ENCODE data around the gene SH3BP2. TPM values are rescaled to one million over a fixed set of nuclear protein-coding genes. Genes with fewer than 3 reads are reported as not detected.

The SH3BP2 gene
- total RNA-seq, 2 donors from 2014 or later = 20.1 to 25.2 TPM

GRCh38 chr4:2820216-2820982 is 27.5 kb downstream of the SH3BP2 start:
- peaks cover 0 to 20% of the 10 kb centered on the region in 2 donors for H3K4me1 ChIP-seq
- DNase-seq (ENCODE audit: low spot score) = no peak
- H3K27me3 ChIP-seq = no peaks in the 10 kb centered on the region
- H3K36me3 ChIP-seq = peaks cover 38% of the 10 kb centered on the region
- TF ChIP-seq CTCF (IDR thresholded peaks at IDR 0.05) = no peak
- no peak overlapping the region for H3K4me3 ChIP-seq
- H3K9me3 ChIP-seq = no peaks in the 10 kb centered on the region
- no peak overlapping the region for H3K27ac ChIP-seq

- no peak overlapping the region for H3K4me3 ChIP-seq
- peaks cover 0 to 16% of the 10 kb centered on the region in 2 donors for H3K4me1 ChIP-seq
- DNase-seq (ENCODE audit: low spot score) = no peak
Observed at GRCh38 chr4:2822461-2823300, 29.8 kb downstream of the SH3BP2 start.

GRCh38 chr4:2823301-2823670 is 30.4 kb downstream of the SH3BP2 start:
- Histone ChIP-seq H3K4me1 (peaks cover 0 to 13% of the 10 kb centered on the region in 2 donors), H3K27me3 (no peaks in the 10 kb centered on the region), H3K4me3 (no peak overlapping the region), H3K9me3 (no peaks in the 10 kb centered on the region), H3K36me3 (peaks cover 57% of the 10 kb centered on the region), H3K27ac (no peak overlapping the region)
- no peak for DNase-seq (ENCODE audit: low spot score)
- TF ChIP-seq CTCF (IDR thresholded peaks at IDR 0.05) = no peak

More at GRCh38 chr4:2822461-2823300, 29.8 kb downstream of the SH3BP2 start:
- H3K27me3 ChIP-seq = no peaks in the 10 kb centered on the region
- H3K9me3 ChIP-seq = no peaks in the 10 kb centered on the region
- TF ChIP-seq CTCF (IDR thresholded peaks at IDR 0.05) = no peak
- peaks cover 51% of the 10 kb centered on the region for H3K36me3 ChIP-seq
- no peak overlapping the region for H3K27ac ChIP-seq

- Histone ChIP-seq H3K36me3 (peaks cover 58% of the 10 kb centered on the region), H3K4me1 (peaks cover 0 to 8% of the 10 kb centered on the region in 2 donors)
- no peak for DNase-seq (ENCODE audit: low spot score)
Observed at GRCh38 chr4:2823671-2824328, 30.9 kb downstream of the SH3BP2 start.

More at GRCh38 chr4:2823671-2824328, 30.9 kb downstream of the SH3BP2 start:
- Histone ChIP-seq H3K27me3 (no peaks in the 10 kb centered on the region), H3K9me3 (no peaks in the 10 kb centered on the region), H3K4me3 (no peak overlapping the region), H3K27ac (no peak overlapping the region)
- TF ChIP-seq CTCF (IDR thresholded peaks at IDR 0.05) = no peak

Data from right atrium auricular region (tissue), 2 donors.